Measurements from ENCODE around the gene LLGL2.

Gene LLGL2

DNA sequence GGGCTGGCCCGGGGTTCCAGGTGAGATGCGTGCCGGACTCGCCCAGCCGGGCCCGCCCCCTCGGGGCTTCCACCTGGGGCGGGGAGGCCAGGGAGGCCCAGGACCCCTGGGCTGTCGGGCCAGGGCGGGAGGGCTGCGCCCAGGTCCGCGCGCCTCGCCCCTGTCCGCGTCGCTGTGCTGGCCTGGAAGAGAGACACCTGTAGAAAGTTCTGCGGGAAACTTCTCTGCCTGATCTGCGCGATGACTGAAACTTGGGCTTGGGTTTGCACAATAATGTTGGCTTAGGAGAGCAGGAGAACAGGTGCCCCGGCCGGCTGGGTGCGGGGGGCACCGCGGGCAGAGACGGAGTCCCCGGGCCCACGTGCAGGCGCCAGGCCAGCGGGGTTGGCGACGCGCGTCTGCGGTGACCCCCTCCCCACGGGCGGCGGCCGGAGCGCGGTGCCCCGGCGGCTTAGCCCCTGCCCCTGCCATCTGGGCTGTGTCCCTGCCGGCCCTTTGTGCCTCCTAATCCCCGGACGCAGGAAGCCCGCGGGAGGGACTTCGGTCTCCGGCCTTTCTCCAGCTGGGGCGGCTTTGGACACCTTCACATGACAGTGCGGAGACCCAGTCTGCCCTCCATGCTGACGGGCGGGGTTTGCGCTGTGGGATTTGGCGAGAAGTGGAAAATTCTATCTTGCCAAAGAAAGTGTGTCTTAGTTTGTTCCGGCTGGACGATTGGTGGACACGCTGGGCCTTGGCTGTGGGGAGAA lies 483 bp downstream of the LLGL2 start:
- DNase-seq = peak; percentile 60

DNA sequence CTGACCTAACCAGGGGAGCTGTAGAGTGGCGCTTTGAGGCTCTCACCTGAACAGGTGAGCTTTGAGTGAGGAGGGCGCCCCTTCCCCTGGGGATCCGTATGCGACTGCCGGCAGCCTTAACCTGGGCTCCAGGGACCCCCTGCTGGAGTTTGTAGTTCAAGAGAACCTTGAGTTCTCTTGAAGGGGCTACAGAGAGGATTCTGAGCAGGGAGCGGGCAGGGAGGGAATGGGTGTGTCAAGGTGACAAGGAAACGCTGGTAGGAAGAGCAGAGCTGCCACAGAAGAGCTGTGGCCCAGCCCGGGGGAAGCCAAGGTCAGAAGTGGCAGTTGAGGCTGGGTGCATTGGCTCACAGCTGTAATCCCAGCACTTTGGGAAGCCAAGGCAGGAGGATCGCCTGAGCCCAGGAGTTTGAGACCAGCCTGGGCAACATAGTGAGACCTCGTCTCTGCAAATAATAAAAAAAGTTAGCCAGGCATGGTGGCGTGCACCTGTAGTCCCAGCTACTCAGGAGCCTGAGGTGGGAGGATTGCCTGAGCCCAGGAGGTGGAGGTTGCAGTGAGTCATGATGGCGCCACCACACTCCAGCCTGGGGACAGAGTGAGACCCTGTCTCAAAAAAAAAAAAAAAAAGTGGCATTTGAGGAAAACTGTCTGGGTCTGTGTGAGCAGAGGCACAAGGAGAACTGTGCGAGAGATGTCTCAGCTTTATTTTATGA lies 1.2 kb downstream of the LLGL2 start:
- DNase-seq = peak; percentile 33

DNA sequence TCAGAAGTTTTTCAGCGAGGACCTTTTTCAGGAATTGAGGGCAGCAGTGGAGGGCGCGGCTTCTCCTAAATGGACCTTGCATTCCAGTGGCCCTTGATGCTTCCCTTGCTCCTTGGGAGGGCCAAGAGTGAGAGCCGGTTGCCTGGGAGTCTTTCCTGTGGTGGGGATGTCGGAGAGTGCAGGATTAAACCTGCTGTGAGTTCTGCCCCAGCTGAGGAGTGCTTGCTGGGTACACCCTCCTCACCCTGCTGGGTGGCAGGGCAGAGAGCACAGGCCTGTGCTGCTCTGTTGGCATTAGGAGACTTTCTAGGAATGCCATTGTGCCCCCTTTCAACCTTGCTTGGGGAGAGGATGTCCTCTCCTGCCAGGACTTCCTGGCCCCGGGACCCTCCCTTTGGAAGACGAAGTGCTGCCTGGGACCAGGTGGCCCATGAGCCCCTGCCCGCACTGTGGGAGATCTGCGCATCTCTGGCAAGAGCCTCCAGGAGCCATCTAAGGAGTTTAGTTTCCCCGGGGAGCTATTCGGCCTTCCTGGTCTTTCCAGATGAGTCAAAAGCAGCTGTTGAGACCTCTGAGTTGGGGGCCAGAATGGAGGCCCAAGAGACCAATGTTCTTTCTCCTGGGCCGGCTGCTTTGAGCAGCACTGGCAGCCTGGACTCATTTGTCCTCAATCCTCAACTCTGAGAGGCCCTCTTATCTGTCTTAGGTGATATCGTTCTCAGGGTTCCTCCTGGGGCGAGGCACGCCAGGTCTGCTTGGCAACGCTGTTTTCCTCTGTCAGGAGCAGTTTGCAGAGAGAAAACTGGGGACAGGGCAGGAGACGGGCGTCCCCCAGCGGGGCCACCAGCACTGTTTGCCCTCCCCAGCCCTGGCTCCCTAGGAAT lies 5.6 kb downstream of the LLGL2 start:
- DNase-seq = no peak

GRCh38 chr17:75531721-75532072 lies 6.2 kb downstream of the LLGL2 start:
- DNase-seq = no peak

DNA sequence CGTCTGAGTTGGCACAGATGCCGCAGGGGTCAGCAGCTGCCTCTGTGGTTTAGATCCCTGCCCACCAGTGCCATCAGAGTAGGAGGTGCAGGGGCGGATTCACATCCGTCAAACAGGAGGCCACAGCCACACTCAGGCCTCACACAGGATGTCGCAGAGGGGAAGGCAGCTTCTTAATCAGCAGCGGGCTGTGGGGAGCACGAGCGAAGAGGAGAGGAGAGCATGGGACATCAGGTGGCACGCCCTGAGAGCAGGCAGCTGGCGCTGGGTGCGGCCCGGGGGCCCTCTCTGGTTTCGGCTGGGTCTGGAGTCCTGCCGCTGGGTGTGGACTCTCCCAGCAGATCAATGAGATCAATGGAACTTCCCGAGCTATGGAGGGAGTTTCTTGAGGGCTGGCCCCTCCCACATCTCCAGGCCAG lies 9.6 kb downstream of the LLGL2 start:
- DNase-seq = no peak

DNA sequence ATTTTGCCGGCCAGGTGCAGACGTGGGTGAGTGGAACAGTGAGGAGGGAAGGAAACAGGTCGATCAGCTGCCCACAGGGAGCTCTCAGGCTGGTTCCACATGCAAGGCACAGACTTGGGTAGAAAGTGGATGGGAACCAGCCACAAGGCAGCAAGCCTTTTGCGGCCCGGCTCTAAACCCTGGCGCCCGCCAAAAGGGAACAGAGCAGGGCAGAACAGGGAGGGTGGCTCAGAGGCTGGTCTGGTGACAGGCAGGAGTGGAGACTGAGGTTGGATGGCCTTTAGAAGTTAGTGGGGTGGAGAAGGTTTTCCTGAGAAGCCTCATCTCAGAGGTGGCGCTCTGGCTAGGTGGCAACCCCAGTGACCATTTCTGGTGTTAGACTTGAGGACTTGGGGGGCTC lies 10.4 kb downstream of the LLGL2 start:
- DNase-seq = no peak

DNA sequence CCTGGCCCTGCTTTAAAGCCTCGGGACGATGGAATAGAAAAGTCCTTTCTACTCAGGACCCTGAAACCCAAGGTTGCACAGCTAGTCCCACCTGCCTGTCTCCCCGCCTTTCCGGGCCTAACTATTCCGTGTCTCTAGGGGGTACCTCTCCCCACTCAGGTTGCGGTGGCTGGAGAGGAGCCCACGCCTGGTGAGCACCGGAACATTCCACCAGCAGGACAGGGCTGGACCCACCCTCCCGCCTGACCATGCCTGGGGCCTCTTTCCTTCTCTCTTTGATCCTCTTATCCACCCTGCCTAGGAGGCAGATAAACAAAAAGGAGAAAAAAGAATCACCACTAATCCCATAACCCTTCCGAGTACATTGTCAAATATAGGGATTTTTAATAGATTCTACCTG lies 10.9 kb downstream of the LLGL2 start:
- no peak for DNase-seq

DNA sequence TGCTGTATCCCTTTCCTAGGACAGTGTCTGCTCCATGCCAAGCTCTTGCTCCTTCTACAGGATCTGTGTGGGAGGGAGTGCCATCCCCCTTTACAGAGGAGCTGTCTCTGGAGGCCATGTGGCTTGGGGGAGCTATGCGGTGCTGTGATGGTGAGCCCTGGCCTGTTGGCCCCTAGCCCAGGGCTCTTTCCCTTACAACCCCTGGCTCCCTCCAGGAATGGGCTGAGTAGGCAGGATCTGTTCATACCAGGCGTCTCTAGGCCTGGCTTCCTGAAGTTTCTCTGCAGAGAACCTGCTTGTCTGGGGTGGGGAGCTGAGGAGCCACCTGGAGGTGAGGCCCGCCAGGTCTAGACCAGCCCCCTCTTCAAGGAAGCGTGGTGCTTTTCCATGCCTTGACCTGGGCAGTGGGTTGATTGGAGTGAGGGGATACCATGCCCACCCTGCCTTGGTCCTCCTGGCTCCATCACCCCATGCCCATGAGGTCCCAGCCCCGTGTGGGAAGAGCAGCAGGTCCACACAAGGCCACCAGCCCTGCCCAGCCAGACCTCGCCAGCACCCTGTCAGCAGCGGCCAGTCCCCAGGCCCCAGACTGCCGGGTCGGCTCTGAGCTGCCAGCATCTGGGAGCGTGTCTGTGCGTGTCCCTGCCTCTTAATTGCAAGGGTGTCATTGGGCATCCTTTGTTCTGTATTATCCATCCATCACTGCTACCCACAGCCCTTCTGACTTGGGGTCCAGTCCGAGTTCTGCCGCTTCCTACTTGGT lies 14.7 kb downstream of the LLGL2 start:
- no peak for DNase-seq

DNA sequence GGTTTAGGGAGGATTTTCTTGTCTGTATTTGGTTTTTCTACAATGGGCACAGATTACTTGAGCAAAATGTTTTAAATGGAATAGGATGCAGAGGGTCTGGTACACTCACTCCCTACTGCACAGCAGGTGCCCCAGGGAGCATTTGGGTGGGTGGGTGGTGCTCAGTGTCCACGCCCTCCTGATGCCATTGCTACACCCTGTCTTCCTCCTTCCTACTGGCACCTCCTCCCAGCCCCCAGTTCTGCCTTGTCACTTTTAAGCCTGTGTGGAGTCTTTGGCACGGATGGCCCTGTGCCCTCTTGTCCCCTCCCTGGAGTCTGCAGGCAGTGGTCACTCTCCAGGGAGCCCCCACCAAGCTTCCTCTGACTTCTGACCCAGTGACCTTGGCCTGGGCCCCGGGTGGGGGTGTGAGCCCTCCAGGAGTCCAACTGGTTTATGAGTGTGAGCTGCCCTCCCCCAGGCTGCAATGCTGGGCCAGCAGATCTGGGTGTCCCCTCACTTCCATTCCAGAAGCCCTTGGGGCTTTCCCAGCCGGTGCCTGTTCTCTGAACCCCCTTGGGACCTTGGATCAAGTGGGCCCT lies 15.5 kb downstream of the LLGL2 start:
- DNase-seq = no peak

DNA sequence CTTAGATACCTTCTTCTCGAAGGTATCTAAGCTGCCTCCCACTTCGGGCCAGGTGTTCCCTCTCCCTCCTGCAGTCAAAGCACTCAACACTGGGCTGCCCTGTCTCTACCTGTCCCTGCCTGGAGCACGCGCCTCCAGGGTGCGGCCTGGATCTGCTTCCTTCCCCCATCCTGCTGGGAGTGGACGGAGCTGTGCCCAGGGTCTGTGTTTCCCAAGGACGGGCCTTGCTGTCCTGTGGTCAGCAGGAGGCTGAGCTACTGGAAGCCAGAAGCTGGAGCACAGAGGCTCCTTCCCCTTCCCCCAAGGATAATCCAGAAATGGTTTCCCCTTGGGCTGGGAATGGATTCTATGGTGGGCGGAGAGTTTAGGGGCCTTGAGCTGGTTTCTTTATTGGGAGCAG lies 16.7 kb downstream of the LLGL2 start:
- DNase-seq = no peak

GRCh38 chr17:75542728-75543336 lies 17.3 kb downstream of the LLGL2 start:
- DNase-seq = no peak

- no peak for DNase-seq
These were observed 18.8 kb downstream of the LLGL2 start for GRCh38 chr17:75544250-75544649.

DNA sequence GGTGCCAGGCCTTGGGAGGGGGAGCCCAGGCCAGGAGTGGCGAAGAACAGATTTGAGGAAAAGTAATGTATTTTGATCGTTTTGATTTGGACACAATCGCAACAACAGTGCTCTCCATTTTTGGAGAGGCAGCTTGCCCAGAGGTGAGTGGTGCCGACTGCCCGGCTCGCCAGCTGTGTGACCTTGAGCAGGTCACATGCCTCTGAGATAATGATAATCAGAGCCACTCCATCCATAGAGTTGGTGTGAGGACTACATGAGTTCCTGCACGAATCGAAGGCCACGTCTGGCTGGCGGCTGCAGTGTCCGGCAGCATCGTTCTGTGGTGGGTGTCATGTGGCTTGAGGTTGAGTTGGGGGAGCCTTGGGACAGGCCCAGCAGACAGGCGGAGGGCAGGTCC lies 20.7 kb downstream of the LLGL2 start:
- DNase-seq = no peak

DNA sequence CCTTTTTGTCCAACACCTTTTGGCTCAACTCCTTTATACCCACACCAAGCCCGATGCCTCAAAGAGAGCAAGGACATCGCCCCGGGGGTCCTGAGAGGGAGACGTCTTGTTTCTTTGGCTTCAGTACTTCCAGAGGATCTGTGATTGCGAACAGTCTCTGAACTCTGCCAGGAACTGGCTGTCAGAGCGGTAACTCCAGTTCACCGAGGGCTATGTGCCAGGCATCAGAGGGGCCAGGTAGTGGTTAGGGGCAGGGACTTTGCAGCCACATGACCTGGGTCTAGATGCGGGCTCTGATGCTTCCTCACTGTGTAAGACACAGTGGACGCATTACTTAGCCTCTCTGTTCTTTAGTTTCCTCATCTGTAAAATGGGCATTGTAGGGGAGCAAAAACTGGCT lies 21.6 kb downstream of the LLGL2 start:
- no peak for DNase-seq

GRCh38 chr17:75548813-75549212 lies 23.3 kb downstream of the LLGL2 start:
- DNase-seq = no peak

GRCh38 chr17:75549246-75550138 lies 24.0 kb downstream of the LLGL2 start:
- DNase-seq = peak; percentile 93

GRCh38 chr17:75550139-75550465 lies 24.6 kb downstream of the LLGL2 start:
- no peak for DNase-seq

- DNase-seq = no peak
These were observed 25.8 kb downstream of the LLGL2 start for GRCh38 chr17:75551266-75551665.

DNA sequence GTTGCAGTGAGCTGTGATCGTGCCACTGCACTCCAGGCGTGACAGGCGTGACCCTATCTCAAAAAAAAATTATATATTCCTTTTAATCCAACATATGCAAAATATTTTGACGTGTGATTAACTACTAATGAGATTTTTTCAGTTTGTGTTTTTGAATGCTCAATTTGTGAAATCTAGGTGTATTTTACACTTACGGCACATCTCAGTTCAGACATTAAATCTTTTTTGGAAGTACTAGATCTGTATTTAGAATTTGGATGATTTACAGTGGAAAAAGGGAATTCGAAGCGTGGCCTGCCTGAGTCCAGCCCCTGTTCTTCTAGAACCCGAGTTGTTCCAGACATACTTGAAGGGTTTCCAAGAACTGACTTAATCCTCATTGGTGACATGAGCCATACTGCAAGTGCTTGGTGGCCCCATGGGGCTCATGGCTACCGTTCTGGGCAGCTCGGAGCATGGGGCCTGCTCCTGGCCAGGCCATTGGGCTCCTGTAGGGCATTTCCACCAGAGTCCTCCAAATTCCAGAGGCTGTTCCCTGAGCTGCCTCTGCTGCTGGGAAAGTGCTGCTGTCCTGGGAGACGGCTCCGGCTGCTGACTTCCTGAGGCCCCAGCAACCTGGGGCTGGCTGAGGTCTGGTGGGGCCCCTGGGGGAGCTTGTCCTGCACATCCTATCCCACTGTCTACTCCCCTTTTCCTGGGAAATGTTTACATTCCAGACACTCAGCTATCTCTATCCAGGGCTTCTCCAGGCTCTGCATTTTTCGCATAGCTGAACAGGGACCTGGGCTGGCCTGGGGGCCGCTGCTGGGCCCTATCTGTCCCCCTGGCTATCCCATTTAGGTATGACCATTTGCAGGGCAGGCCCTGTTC lies 27.2 kb downstream of the LLGL2 start:
- DNase-seq = no peak
